Measurements from ENCODE around the gene TEX12.

TEX12 gene

DNA sequence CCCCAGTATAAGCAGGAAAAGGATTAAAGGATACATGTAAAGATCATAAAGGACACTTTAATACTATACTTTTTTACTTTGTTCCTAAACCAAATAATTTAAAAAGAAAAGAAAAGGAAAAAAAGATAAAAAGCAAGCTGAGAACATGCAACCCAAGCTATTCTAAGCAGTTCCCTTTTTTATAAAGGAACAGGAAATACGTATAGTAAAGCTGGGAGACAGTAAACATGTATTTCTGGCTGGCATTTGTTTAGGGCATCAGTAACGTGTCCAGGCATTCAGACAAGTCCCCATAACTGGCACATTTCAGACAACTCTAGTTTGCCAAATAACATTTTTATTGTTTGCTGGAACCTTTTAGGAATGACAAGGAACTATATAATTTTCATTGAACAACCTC is 33.1 kb downstream of the TEX12 start:
- Histone ChIP-seq H4K20me1 (ENCODE audit: insufficient read depth, low read length) (no peaks in the 10 kb centered on the region), H3K4me3 (ENCODE audit: low read length) (no peak overlapping the region), H3K79me2 (ENCODE audit: low read length) (no peaks in the 10 kb centered on the region), H3K9ac (ENCODE audit: low read length) (no peak overlapping the region), H3K4me2 (ENCODE audit: low read depth, low read length) (no peak overlapping the region), H3K9me3 (replicated peaks; ENCODE audit: insufficient read depth, low read length) (no peaks in the 10 kb centered on the region), H3K36me3 (replicated peaks; ENCODE audit: insufficient read depth, low read length) (no peaks in the 10 kb centered on the region), H2AFZ (ENCODE audit: low read length) (no peak overlapping the region), H3K27me3 (replicated peaks; ENCODE audit: insufficient read depth, low read length) (no peaks in the 10 kb centered on the region), H3K9me2 (replicated peaks; ENCODE audit: insufficient read depth, low read length) (no peaks in the 10 kb centered on the region), H3K4me1 (ENCODE audit: low read length) (no peaks in the 10 kb centered on the region), H3F3A (ENCODE audit: insufficient read depth, low read length) (no peaks in the 10 kb centered on the region), H3K27ac (ENCODE audit: low read length) (no peak overlapping the region)
- DNase-seq = no peak
- TF ChIP-seq, protein P1, sequence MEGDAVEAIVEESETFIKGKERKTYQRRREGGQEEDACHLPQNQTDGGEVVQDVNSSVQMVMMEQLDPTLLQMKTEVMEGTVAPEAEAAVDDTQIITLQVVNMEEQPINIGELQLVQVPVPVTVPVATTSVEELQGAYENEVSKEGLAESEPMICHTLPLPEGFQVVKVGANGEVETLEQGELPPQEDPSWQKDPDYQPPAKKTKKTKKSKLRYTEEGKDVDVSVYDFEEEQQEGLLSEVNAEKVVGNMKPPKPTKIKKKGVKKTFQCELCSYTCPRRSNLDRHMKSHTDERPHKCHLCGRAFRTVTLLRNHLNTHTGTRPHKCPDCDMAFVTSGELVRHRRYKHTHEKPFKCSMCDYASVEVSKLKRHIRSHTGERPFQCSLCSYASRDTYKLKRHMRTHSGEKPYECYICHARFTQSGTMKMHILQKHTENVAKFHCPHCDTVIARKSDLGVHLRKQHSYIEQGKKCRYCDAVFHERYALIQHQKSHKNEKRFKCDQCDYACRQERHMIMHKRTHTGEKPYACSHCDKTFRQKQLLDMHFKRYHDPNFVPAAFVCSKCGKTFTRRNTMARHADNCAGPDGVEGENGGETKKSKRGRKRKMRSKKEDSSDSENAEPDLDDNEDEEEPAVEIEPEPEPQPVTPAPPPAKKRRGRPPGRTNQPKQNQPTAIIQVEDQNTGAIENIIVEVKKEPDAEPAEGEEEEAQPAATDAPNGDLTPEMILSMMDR (IDR thresholded peaks at IDR 0.05; ENCODE audit: low read length) = no peak
- TF ChIP-seq EZH2phosphoT487 (IDR thresholded peaks at IDR 0.05; ENCODE audit: low read length) (no peak), EZH2 (optimal IDR thresholded peaks at IDR 0.05; ENCODE audit: low read depth, low read length) (no peak)

DNA sequence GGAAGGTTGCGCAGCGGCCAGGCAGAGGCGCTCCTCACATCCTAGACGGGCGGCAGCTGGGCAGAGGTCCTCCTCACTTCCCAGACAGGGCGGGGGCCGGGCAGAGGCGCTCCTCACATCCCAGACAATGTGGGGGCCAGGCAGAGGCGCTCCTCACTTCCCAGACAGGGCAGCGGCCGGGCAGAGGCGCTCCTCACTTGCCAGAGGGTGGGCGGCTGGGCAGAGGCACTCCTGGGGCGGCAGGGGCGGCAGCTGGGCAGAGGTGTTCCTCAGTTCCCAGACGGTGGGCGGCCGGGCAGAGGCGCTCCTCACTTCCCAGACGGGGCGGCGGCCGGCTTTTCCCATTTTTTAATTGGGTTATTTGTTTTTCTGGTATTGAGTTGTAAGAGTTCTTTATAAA is 38.9 kb downstream of the TEX12 start:
- TF ChIP-seq, protein P1 (IDR thresholded peaks at IDR 0.05; ENCODE audit: low read length) = no peak
- TF ChIP-seq EZH2phosphoT487 (IDR thresholded peaks at IDR 0.05; ENCODE audit: low read length) (no peak), EZH2 (optimal IDR thresholded peaks at IDR 0.05; ENCODE audit: low read depth, low read length) (no peak)
- Histone ChIP-seq H3K27ac (ENCODE audit: low read length) (no peak overlapping the region), H3K9ac (ENCODE audit: low read length) (no peak overlapping the region), H3K4me3 (ENCODE audit: low read length) (no peak overlapping the region), H3K4me1 (ENCODE audit: low read length) (peaks cover 2% of the 10 kb centered on the region; the same call in 1 of the 2 replicates), H2AFZ (ENCODE audit: low read length) (no peak overlapping the region), H3F3A (ENCODE audit: insufficient read depth, low read length) (no peaks in the 10 kb centered on the region), H3K4me2 (ENCODE audit: low read depth, low read length) (no peak overlapping the region), H4K20me1 (ENCODE audit: insufficient read depth, low read length) (no peaks in the 10 kb centered on the region), H3K27me3 (replicated peaks; ENCODE audit: insufficient read depth, low read length) (no peaks in the 10 kb centered on the region), H3K9me3 (replicated peaks; ENCODE audit: insufficient read depth, low read length) (no peaks in the 10 kb centered on the region), H3K79me2 (ENCODE audit: low read length) (no peaks in the 10 kb centered on the region), H3K9me2 (replicated peaks; ENCODE audit: insufficient read depth, low read length) (no peaks in the 10 kb centered on the region), H3K36me3 (replicated peaks; ENCODE audit: insufficient read depth, low read length) (no peaks in the 10 kb centered on the region)
- no peak for DNase-seq

DNA sequence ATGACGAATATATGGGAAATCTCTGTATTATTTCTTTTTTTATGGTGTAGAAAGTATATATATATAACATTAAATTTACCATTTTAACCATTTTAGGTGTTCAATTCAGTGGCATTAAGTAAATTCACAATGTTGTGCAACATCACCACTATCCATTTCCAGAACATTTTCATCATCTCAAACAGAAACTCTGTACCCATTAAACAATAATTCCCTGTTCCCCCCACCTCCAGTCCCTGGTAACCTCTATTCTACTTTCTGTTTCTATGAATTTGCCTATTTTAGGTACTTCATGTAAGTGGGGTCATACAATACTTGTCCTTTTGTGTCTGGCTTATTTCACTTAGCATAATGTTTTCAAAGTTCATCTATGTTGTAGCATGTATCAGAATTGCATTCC is 43.7 kb downstream of the TEX12 start:
- H3K4me2 ChIP-seq (ENCODE audit: low read depth, low read length) = no peak overlapping the region
- H2AFZ ChIP-seq (ENCODE audit: low read length) = no peak overlapping the region
- H3K9me2 ChIP-seq (replicated peaks; ENCODE audit: insufficient read depth, low read length) = no peaks in the 10 kb centered on the region
- H3K36me3 ChIP-seq (replicated peaks; ENCODE audit: insufficient read depth, low read length) = no peaks in the 10 kb centered on the region
- DNase-seq = no peak
- TF ChIP-seq, protein P1 (IDR thresholded peaks at IDR 0.05; ENCODE audit: low read length) = no peak
- no peak for TF ChIP-seq EZH2 (optimal IDR thresholded peaks at IDR 0.05; ENCODE audit: low read depth, low read length)
- no peaks in the 10 kb centered on the region for H3K27me3 ChIP-seq (replicated peaks; ENCODE audit: insufficient read depth, low read length)
- no peaks in the 10 kb centered on the region for H3K79me2 ChIP-seq (ENCODE audit: low read length)
- H3K4me3 ChIP-seq (ENCODE audit: low read length) = no peak overlapping the region
- H3F3A ChIP-seq (ENCODE audit: insufficient read depth, low read length) = no peaks in the 10 kb centered on the region
- H3K9me3 ChIP-seq (replicated peaks; ENCODE audit: insufficient read depth, low read length) = no peaks in the 10 kb centered on the region
- no peak overlapping the region for H3K9ac ChIP-seq (ENCODE audit: low read length)
- H4K20me1 ChIP-seq (ENCODE audit: insufficient read depth, low read length) = no peaks in the 10 kb centered on the region
- no peak overlapping the region for H3K27ac ChIP-seq (ENCODE audit: low read length)
- H3K4me1 ChIP-seq (ENCODE audit: low read length) = peaks cover 6% of the 10 kb centered on the region; the same call in 1 of the 2 replicates

Measured in MM.1S (cell line).